Stimulated activated CD4-positive, alpha-beta T cell treated with anti-CD3 and anti-CD28 coated beads, Interleukin-15, amount 100 ng/mL, for 24 hours (primary cell): Measurements from ENCODE around the gene MAP2K4.

ENCODE experiments used
- DNase-seq: peaks from one replicate; pipeline ENCODE4 v3.0.0-alpha.2; 2020

MAP2K4 gene

DNA sequence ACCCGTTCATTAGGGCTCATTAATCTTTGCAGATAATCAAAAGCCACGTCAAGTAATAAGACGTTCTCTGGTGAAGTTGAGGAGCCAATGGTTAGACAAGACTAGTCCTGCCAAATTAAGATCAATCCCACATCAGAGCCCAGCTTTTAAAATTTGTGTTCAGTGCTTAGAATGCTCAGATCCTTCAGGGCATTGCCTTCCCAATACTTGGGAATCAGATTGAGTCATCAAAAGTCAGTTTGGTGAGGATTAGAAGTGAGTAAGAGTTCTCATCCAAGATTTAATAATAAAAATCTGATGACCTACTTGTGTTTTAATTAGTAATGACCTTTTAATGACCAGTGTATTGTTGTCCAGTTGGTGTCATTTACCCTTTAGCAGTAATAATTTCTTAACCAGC is 19.8 kb downstream of the MAP2K4 start:
- no peak for DNase-seq

GRCh38 chr17:12041312-12041711 is 20.6 kb downstream of the MAP2K4 start:
- no peak for DNase-seq

GRCh38 chr17:12043702-12044101 is 23.0 kb downstream of the MAP2K4 start:
- no peak for DNase-seq

DNA sequence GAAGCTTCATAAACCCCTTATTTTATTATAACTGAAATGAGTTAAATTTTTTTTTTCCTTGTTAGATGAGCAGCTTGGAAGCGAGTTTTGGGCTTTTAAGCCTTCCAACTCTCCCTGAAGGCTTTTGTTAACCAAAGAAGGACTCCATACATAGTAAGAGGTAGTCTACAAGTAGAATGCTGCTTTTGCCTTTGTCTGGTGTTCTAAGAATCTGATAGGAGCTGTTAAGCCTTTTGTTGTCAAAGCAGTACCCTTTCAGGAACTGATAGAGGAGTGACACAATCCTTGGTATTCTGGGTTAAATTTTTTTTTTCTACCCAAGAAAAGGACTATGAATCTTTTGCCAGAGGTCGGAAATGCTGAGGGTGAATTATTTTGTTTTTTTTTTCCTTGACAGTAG is 26.1 kb downstream of the MAP2K4 start:
- DNase-seq = no peak

- no peak for DNase-seq
These were observed 27.2 kb downstream of the MAP2K4 start for GRCh38 chr17:12047681-12048376.

DNA sequence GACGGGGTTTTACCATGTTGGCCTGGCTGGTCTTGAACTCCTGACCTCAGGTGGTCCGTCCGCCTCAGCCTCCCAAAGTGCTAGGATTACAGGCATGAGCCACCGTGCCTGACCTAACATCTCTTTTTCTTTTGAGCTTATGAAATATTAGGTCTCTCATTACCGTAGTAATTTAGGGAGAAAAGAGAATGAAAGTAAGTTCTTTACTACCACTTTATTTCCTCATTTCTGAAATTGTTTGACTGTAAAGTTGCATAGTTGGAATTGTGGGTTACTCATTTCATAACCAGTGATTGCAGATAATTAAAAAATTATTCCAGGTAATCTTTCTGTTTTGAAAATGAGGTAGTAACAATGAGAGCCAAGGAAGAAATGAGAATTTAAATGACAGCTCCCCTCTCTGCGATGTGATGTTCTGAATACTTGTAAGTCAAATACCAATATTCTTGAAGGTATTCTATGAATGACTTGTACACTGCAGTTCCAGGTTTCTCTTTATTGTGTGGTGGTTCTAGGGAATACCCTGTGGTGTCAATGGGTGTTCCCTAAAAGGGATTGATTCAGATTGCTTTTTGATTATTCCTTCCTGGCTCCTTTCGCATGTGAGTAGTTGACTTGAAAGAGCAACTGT is 28.3 kb downstream of the MAP2K4 start:
- DNase-seq = no peak

GRCh38 chr17:12050646-12051225 is 30.1 kb downstream of the MAP2K4 start:
- no peak for DNase-seq

DNA sequence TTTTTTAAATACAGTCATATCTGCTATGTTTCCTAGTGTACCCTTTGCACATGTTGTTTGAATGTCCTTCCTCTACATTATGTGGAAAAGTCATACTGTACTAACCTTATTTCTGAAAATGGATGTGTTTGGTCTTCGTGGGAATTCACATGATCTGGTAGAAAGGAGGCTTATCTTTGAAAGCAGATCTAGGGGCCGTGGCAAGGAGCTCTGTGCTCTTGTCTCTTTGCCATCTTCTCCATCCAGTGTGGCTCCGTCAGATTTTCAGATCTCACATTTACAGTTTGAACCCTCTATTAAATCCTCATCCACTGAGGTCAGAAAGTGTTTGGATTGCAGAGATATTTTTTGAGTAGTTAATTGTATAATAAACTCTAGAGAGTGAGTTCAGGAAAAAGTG is 32.9 kb downstream of the MAP2K4 start:
- no peak for DNase-seq

GRCh38 chr17:12055889-12056288 is 35.2 kb downstream of the MAP2K4 start:
- no peak for DNase-seq

GRCh38 chr17:12057520-12057919 is 36.8 kb downstream of the MAP2K4 start:
- DNase-seq = no peak

DNA sequence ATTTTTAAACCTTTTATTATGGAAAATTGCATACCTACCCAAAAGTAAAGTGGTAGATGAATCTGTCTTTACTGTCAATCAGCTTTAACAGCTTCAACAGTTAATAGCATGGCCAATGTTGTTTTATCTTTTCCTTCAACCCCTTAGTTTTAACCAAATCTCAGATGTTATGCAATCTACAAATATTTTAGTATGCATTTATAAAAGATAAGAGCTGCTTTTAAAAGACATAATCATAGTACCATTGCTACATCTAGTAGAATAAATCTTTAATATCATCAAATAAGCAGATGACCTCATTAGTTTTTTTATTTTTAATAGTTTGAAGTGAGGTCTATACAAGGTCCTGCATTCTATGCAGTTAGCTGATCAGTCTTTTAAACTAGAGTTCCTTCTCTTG is 37.9 kb downstream of the MAP2K4 start:
- no peak for DNase-seq

DNA sequence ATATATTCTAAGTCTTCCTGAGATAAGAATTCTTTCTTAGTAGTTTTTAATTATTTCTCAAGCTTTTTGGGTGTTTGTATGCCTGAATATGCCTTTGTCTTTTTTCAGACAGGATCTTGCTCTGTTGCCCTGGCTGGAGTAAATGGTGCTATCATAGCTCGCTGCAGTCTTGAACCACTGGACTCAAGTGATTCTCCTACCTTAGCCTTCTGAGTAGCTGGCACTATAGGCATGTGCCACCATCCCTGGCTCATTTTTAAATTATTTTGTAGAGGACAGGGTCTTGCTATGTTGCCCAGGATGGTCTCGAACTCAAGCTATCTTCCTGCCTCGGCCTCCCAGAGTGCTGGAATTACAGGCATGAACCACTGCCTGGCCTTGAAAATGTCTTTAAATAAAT is 41.6 kb downstream of the MAP2K4 start:
- no peak for DNase-seq

GRCh38 chr17:12064395-12064794 is 43.7 kb downstream of the MAP2K4 start:
- no peak for DNase-seq

DNA sequence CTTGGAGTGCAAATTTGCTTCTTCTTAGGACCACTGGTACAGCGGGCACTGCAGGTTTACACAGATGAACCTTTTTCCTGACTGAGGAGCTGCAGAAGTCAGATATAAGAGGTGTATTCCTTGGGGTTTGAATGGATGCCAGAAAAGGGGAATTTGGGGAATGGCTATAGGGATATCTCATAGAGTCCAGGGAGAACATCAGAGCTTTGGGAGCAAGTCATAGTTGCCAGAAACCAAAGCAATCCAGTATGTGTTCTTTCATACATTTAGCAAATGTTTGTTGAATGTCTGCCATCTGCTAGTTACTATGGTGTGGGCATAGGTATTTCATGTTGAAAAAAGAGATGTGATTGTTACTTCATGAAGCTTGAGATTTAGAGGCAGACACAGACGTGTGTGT is 46.8 kb downstream of the MAP2K4 start:
- DNase-seq = no peak

GRCh38 chr17:12068946-12069345 is 48.3 kb downstream of the MAP2K4 start:
- DNase-seq = no peak

GRCh38 chr17:12070561-12070960 is 49.9 kb downstream of the MAP2K4 start:
- no peak for DNase-seq

DNA sequence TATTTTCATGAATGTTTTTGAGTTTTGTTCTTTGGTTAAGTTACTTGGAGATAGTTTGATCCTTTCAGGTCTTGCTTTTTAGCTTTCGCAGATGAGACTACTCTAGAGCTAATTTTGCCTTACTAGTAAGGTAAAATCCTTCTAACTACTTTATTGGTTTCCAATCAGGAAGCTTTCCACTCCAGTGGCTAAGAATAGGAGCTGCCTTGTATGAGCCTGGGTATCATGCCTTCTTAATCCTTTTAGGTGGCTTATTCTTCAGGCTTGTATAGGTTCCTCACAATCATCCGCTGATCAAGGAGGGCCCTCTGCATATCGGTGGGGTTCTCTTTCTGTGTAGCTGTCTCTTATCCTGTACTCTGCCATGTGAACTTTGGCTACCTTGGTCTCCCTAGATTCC is 53.7 kb downstream of the MAP2K4 start:
- DNase-seq = no peak

- DNase-seq = no peak
These were observed 57.1 kb downstream of the MAP2K4 start for GRCh38 chr17:12077773-12078172.

GRCh38 chr17:12078791-12079190 is 58.1 kb downstream of the MAP2K4 start:
- DNase-seq = no peak

- DNase-seq = no peak
These were observed 61.0 kb downstream of the MAP2K4 start for GRCh38 chr17:12081720-12082119.

DNA sequence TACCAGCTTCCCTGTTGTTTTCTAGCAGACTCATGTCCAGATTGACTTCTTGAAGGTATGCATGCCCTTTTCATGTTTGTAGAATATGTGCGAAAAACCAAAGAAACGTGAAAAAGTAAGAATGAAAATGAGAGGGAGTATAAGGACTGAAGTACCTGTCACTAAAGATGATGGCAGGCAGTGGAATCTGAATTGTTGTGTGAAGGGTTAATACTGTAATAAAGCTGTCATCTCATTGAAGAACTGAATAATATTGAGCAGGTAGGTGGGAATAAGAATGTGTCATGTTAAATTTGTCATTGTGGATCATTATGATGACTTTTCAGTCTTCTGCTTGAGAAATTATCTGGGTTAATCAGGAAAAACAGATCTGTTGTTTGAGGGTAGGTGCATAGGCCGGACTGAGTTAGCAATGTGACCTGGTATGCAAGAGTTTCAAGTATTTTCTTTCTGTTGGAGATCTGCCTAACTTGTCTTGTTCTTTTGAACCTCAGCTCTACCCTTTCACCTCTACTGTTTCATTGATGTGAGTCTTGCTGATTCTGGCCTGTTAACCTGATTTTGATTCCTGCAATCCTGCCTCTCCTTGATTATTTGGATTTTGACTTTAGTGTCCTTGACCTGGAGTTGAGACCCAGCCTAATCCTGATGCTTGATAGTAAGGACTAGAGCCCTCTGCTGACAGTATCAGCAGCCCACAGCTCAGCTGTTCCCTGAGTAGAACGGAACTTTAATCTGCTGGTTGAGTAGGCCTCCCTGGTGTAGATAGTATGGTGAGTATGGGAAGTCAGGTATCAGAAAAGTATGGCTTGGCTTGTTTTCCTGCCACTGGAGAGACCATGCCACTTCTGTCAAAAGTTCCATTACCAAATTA is 64.6 kb downstream of the MAP2K4 start:
- no peak for DNase-seq

DNA sequence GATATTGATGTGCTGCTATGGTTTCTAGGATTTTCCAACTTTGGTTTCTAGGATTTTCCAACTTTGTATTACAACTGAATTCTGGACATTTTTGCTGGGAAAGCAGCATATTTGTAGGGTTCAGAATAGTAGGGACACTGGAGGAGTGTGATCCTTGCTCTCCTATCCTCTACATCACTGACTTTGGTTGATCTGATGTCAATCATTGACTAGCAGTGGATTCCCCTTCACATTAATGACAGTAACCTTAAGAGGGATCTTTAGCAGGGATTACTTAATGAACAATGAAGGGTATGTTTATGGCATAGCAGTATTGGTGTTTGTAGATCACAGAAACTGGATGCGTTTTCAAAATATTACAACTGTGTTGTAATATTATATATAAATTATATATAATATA is 67.4 kb downstream of the MAP2K4 start:
- DNase-seq = no peak

GRCh38 chr17:12089809-12090384 is 69.2 kb downstream of the MAP2K4 start:
- DNase-seq = no peak
